Measurements from ENCODE around the gene DNASE2.

- TF ChIP-seq POLR2A (IDR thresholded peaks at IDR 0.05; ENCODE audit: low read length) (no peak), GATA1 (IDR thresholded peaks at IDR 0.05; ENCODE audit: low read depth, low read length) (no peak)
These were observed 25.9 kb upstream of the DNASE2 start for GRCh38 chr19:12907166-12907565.
